Cardiac septum (tissue), 1 donor: Measurements from ENCODE around the gene CDYL. TPM values are rescaled to one million over a fixed set of nuclear protein-coding genes. Genes with fewer than 3 reads are reported as not detected.
"Not testable (repeated sequence)": the region's sequence is repeated elsewhere in the genome, so short reads cannot be mapped to it uniquely, and the experiment has no call there.

Experiments
- DNase-seq: peaks from one replicate; pipeline ENCODE4 v3.0.0-alpha.2; 2020; ENCODE audit warnings: low spot score
- intact Hi-C: fragments of 100-400 bp; cut with DNase I; formaldehyde crosslinking; loops from one replicate; pipeline ENCODE4 v1.14.0; 2022
- total RNA-seq: library from RNA; stranded (reverse); fragmentation: NEBNext Ultra II Directional; extraction: Animal tissue kit (Norgen Biotek cat#: 25700); gene quantifications from one replicate; pipeline ENCODE4 v1.2.1, GENCODE V29; 2021
- donor health status: DM: no; HTN: no; CAD: no.

CDYL gene
- total RNA-seq, 1 donor from 2014 or later = 36.3 TPM

DNA sequence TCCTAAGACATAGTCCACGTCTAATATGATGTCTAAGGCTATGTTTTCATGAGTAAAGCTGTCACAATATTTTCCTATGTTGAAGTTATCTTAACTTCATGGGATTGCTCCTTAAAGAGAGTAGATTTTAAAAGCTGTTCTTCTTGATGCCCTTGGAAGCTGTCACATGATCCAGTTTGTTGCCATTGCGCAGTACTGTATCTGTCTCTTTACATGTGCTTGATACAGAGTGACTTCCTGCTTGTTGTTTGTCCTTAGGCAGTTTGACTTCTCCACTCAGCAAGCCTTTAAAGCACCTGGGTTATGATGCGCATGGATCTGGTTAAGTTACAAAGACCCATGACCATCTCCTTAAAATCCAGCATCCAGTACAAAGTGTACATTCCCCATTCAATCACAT, 85.4 kb downstream of the CDYL start:
- DNase-seq = no peak

DNA sequence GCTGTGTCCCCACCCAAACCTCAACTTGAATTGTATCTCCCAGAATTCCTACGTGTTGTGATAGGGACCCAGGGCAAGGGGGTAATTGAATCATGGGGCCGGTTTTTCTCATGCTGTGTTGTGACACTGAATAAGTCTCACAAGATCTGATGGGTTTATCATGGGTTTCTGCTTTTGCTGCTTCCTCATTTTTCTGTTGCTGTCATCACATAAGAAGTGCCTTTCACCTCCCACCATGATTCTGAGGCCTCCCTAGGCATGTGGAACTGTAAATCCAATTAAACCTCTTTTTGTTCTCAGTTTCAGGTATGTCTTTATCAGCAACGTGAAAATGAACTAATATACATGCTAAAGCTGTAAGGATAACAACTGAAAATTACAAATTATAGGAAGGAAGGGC, 88.3 kb downstream of the CDYL start:
- DNase-seq = no peak
- intact Hi-C loops = no loop called here

More for the DNA sequence above, 85.4 kb downstream of the CDYL start:
- intact Hi-C loops = no loop called here

DNA sequence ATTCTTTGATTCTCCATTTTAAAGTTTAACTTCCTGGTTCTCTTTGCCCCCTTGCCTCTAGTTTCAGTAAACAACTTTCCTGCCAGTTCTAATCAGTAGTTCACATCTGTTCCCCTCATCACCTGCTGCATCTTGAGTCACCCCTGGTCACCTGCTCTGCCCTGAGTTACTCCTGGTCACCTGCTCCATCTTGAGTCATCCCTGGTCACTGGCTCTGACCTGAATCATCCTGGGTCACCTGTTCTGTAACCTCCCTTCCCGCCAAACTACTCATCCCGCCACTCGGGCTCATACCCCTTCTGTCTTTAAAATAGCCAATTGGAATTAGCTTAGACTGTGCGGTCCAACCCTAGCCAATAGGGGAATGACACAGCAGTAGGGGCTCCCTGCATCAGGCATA, 88.8 kb downstream of the CDYL start:
- intact Hi-C loops, DNase-seq: not testable (repeated sequence)

DNA sequence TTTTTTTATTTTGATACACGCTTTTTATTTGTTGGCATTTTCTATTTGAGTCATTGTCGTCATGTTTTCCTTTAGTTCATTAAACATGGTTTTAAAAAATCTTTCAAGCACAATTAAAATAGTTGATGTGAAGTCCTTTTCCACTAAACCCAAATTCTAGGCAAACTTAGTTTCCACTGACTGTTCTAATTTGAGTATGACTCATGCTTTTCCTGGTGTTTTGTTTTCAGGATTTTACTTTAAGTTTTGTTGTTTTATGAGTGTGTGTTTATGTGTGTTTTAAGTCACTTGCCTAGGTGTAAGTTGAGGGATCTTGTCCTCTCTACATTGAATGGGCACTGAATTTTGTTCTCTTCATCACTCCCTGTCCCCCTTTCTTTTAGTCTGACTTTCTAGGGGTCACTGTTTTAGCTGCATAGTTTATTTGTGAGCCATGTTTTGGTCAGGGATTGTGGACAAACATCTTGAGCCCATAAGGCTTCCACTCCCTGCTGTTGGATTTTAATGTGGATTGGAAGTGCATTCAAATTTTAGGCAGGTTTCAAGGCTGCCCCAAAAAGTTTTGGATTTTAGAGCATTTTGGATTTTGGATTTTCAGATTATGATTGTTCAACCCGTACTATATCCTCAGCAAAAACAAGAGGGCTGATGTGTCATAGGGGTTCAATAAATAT, 94.8 kb downstream of the CDYL start:
- no peak for DNase-seq
- intact Hi-C loops = no loop called here

DNA sequence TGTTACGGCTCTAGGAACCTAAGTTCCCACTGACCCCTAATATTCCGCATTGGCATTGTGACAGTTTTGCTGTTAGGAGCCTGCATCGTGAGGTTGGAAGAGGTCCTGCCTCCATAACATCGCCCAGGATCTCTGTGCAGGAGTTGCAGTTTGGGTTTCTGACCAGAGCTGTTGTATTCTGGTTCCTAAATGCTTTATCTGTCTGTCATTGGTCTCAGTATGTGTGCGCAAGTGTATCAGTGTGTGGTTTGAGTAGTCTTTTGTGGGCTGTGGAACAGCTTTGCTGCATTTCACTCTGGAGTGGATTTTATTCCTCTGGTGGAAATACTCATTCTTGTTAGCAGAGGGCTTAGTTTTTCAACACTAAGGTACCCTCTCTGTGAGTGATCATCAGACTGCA, 95.6 kb downstream of the CDYL start:
- intact Hi-C loops = no loop called here
- no peak for DNase-seq

DNA sequence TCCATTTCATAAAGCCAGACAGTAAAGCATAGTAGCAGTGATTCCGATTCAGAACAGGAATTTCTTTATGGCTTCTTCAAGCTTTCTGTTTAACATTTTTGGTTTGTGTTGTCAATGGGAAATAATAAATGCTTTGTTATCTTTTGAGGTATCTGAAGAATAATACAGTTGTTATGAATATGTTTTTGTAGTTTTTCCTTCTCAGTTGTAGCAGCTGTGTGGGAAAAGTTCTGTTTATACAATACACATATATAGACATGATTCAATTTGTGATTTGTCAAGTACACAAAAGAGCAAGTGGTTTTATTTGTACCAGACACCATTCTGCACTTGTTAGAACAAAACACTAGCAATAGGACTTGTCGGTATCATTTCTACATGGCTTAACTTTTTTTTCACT, 96.6 kb downstream of the CDYL start:
- intact Hi-C loops = no loop called here
- no peak for DNase-seq

DNA sequence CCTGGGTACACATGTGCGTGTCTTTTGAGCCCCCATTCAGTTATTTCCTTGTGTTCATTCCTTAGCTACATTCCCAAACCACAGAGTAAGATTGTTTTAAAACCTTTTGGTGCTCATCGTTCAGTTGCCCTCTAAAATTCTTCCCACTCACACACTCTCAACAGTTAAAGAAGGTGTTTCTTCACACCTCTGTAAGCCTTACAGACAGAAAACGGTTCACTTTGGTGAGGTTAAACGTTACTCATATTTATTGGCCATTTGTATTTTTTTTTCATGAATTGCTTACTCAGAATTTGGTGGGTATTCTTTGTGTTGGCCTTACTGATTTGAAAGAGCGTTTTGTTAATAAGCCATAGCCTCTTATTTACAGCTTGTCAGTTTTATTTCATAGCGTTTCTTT, 97.7 kb downstream of the CDYL start:
- no peak for DNase-seq
- intact Hi-C loops = no loop called here

DNA sequence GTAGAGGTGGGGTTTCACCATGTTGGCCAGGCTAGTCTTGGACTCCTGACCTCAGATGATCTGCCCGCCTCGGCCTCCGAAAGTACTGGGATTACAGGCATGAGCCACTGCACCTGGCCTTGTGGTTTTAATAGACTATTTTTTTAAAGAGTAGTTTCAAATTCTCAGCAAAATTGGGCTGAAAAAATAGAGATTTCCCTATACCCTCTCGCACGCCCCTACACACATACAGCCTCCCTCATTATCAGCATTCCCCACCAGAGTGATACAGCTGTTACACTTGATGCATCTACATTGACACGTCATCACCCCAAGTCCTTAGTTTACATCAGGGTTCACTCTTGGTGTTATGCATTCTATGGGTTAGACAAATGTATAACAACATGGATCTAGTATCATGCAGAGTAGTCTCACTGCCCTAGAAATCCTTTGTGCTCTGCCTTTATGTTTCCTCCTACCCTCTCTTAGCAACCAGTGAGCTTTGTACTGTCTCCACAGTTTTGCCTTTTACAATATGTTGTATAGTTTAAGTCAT, 103.6 kb downstream of the CDYL start:
- no peak for DNase-seq
- intact Hi-C loops = no loop called here

DNA sequence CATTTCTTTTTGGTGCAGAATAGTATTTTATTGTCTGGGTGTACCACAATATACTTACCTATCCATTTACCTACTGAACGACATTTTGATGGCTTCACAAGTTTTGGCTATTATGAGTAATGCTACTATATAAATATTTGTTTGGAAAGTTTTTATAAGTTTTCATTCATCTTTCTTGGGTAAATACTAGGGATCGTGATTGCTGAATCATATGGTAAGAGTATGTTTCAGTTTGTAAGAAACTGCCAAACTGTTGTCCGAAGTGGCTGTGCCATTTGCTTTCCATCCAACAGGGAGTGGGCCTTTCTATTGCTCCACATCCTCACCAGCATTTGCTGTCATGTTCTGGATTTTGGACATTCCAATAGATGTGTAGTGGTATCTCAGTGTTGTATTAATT, 104.2 kb downstream of the CDYL start:
- DNase-seq = no peak
- intact Hi-C loops = no loop called here

DNA sequence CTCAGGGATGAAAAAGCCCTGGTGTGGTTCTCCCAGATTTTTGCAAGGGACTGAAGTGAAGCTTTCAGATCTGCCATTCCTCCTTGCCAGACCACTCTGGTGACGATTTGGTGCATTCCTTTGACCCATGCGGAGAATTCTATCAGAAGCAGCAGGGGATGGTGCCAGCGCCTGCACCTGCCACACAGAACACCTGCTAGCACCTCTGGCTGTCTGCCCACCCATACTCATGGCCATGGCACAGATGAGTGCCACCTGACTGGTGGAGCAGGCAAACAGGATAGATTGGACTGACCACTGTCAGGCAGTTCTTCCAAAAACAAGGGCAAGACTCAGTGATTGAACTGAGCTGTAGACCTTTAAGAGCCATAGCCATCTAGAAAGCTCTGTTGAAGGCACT, 107.1 kb downstream of the CDYL start:
- intact Hi-C loops = no loop called here

DNA sequence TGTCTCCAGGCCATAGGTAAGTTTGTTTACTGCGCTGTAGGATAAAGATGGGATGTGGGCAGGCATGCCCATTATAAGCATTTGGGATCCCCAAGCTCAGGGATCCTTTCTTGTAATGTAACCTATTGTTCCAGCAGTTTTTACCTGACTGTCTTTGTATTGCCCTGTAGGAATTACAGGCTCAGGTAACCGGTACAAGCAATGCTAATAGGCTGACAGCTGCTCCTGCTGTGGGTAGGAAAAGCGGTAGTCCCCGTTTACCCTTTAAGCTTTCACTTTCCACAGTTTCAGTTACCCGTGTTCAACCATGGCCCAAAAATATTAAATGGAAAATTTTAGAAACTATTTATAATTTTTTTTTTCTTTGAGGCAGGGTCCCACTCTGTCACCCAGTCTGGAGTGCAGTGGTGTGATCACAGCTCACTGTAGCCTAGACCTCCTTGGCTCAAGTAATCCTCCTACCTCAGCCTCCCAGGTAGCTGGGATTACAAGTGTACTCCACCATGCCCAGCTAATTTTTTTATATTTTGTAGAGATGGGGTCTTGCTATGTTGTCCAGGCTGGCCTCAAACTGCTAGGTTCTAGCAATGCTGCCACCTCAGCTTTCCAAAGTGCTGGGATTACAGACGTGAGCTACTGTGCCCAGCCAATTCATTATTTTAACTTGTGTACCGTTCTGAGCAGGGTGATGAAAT, 108.6 kb downstream of the CDYL start:
- DNase-seq = no peak
- intact Hi-C loops = no loop called here

More for the DNA sequence above, 107.1 kb downstream of the CDYL start:
- no peak for DNase-seq

DNA sequence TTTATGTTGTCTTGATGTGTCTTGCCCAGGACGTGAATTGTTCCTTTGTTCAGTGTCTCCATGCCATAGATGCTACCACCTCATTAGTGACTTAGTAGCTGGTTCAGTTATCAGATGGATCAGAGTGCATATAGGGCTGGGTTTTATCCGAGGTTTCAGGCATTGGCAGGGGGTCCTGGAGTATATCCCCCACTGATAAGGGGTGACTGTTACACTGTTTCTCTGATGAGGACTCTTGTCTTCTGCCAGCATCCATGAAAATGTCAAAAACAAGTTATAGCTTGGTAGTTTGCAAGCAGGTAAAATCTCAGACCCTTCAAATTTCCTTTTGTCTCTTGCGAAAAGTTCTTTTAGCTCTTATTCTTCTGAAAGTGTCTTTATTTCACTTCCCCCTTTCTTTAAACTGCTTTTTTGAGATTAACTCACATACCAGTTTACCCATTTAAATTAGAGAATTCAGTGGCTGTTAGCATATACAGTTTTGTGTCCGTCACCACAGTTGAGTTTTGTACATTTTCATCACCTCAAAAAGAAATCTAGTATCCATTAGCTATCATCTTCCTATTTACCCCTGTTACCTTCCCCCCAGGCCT, 109.2 kb downstream of the CDYL start:
- intact Hi-C loops = no loop called here
- no peak for DNase-seq

DNA sequence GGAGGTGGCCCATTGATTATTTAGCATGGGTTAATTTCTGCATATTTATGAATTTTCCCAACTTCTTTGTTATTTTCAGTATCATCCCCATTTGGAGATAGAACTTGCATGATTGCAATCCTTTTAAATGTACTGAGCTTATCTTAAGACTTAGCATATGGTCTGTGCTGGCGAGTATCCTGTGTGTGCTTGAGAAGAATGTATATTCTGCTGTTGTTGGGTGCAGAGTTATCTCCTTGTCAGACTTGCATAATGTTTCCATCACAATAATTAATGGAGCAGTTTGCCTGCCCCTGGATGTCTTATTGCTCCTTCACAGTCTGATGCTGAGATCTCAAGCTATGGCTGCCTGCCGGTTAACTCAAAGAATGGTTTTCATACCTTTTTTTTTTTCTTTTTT, 112.6 kb downstream of the CDYL start:
- intact Hi-C loops = no loop called here

DNA sequence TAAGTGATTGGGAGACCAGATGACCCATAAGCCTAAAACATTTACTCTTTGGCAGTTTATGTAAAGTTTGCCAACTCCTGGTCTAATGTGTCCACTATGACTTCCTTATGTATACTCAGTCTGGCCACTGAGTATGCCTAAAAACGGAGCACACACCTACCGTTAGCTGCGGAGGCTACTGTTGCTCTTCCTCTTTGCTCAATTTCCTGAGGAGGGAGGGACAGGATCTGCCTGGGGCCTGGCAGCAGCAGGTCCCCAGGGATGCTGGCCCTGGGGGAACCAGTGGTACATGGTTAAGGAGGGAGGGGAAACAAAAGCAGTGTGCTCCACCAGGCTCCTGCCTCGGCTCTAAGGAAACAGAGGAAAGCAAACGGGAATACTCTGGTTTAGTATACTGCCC, 113.5 kb downstream of the CDYL start:
- intact Hi-C loops = no loop called here
- DNase-seq = no peak

More for the DNA sequence above, 112.6 kb downstream of the CDYL start:
- DNase-seq = no peak

DNA sequence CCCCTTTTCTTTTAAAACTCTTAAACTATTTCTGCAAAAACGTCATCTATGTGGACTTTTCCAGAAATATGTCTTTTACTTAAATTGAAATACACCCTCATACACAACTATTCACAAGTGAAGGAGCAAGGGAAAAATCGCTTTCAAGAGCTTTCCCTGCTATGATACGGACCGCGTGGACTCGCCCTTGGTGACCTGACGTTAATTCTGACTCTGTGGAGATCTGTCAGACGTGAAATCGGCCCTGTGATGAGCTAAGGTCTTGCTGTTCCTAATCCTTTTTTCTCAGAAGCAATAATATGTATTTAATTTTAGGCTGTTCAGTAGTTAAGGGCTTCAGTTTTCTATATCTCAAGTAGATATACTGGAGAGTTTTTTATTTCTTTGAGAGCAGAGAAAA, 114.0 kb downstream of the CDYL start:
- intact Hi-C loops = no loop called here
- no peak for DNase-seq

DNA sequence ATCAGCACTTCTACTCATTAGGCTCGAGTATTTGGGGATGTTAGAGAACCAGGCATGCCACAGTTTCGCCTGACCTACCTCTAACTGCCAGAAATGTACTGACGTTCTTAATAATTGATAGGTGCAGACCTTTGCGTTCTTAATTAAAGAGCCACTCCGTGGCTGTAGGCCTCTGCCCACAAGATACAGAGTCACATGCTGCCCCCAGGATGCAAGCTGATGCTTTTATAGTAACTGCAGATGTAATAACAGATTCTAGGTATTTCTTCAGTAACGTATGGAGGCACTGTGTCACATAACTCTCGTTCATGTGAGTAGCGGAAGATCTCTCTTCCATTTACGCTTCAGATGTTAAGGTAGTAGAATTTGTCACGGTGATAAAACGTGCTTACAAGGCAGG, 114.4 kb downstream of the CDYL start:
- DNase-seq = no peak
- intact Hi-C loops = no loop called here

DNA sequence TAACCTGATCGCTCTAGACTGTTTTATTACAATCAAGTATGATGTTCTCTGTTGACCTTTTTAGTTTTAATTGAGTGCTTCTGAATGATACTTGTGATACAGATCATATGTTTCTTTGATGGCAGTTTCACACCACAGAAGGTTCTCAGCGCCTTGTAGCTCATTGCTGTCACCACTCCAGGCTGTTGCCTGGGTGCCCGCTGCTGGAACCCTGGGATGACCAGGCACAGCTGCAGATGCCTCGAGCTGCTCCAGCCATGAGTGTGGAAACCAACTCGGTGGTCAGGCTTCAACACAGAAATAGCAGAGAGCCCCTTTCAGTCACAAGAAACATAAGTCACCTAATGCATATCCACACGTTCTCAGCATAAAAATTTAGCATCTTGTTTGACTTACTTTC, 114.9 kb downstream of the CDYL start:
- DNase-seq = no peak
- intact Hi-C loops = no loop called here

DNA sequence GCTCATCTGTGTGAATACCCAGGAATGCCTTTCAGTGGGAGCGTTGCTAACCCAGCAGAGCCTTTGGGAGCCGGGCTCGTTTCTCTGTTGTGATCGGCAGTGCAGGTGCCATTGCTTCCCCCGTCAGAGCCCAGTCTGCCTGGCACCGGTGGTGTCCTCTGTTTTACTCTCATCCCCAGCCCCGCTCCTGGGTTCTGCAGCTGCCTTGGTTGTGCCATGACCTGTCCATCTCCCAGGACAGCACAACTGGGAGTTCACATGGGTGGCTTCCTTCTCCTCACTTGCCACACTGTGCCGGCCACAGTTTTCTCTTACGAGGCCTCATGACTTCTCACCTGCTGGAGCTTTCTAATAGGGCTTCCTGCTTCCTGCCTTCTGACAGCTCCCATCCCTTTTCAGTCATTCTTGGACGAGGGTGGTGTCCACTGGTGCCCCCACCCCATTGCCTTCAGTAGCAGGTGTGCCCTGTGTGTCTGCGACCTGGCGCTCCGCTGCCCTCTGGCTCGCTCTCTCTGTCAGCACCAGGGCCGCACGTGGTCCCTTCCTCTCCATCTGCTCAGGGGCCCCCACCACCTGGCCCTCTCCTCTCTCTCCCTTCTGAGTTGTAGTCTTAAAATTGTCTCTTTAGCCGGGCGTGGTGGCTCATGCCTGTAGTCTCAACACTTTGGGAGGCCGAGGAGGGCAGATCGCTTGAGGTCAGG, 116.7 kb downstream of the CDYL start:
- intact Hi-C loops = no loop called here
- DNase-seq = no peak

DNA sequence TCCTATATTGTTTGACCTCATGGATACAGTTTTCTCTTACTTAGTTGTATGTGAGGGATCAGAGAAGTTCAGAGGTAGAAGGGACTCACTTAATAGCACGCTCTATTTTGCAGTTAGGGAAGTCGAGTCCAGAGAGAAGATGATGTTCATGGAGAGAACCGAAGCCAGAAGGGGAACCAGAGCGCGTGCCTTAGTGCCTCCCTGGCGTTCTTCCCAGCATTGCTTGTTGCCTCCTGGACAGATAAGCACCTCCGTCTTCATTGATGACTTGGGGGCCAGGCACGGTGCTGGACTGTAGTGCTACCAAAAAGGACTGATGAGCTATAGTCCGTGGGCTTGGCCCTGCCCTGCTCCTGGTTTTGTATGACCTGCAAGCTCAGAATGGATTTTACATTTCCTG, 117.8 kb downstream of the CDYL start:
- DNase-seq = no peak
- intact Hi-C loops = no loop called here

DNA sequence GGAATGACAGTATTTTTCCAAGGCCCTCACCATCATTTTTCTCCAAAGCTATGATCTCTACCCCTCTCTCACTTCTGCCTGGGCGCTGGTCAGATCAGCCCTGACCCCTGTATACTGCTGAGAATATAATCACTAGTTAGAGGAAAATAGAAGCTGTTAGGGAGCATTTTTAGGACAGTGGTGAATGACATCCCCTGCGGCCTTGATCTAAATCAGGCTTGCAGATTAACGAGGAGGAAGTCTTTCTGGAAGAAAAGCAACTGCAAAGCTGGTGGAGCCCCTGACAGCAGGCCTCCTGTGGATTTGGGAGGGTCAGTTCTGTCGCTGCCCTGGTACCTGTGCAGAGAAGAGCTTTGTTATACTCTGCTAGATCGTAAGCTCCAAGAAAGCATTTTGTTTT, 119.8 kb downstream of the CDYL start:
- no peak for DNase-seq
- intact Hi-C loops = no loop called here
